GM18909 (cell line): ENCODE measurements around the gene SLC1A3.

Experiments
- ATAC-seq: cut with Tn5 transposase; IDR thresholded peaks from one replicate; pipeline ENCODE4 v1.9.1; 2021; ENCODE audit warnings: mild to moderate bottlenecking; ENCODE audit not compliant: unreplicated experiment, poor library complexity

Gene SLC1A3

DNA sequence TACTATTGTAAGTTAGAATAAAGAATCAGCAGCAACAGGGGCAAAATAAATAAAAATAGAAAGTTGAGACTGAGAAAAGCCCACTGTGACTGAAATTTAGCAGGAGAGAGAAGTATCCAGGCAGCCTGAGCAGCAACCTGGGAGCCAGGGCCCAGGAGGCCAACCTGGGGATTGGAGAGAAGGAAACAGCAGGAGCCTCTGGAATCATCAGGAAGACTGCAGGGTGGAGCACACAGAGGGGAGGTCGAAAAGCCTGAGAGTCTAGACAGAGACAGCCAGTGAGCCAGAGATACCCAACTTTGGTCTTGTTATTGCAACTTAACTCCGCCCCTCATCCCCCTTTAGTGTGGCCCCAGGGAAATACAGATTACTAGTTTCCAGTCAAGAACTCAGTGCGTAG is 98.6 kb downstream of the SLC1A3 start:
- ATAC-seq, result no peak

GRCh38 chr5:36706662-36707061 is 100.3 kb downstream of the SLC1A3 start:
- ATAC-seq, result no peak

DNA sequence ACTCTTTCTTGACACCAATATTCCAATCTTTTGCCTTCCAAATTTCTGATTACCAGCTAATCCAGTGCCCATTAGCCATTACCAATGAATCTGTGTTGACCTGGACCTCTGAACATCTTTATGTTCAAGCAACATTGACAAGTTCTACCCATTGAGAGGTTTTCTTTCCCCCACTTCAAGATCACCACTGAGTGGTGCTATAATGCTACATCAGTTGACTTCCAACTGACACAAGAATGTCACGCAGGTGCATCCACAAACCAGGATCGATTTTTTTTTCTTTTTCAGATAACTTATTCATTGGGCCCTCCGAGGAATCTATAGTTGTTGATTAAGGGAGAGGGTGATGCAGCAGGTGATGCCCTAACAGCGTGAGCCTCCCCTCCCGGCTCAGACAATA is 102.6 kb downstream of the SLC1A3 start:
- no peak for ATAC-seq

DNA sequence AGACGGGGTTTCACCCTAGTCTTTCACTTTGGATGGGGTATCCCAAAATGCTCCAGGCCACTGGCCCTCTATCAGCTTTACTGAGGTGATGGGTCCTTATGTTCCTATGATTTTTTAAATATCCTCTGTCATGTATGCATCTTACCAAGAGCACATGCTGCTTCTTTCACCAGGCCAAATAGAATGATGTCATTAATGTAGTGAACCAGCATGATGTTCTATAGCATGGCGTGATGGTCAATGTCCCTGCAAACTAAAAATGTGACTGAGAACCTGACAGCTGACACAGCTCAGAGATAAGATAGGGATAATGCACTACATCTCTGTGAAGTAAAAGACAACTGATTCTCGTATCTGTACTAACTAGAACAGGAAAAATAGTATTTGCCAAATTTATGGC is 103.6 kb downstream of the SLC1A3 start:
- no peak for ATAC-seq

GRCh38 chr5:36712706-36713105 is 106.3 kb downstream of the SLC1A3 start:
- ATAC-seq, result no peak

DNA sequence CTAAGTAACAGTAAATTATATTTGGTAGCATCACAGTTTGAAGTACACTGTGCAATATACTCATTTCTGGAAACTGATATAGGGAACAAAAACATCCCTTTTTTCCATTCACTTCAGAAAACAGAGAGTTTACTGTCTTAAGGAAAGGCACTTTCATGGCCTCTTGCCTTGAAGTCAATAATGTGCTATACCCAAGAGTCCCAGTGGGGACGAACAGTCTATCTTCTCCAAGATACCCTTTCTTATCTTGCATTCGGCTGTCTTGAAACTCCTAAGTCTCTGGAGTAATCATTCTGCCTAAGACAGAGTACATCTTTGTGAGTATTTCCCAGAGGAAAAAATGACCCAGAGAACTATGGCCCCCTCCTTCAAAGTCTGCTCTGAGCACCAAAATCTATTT is 107.1 kb downstream of the SLC1A3 start:
- ATAC-seq, result no peak

DNA sequence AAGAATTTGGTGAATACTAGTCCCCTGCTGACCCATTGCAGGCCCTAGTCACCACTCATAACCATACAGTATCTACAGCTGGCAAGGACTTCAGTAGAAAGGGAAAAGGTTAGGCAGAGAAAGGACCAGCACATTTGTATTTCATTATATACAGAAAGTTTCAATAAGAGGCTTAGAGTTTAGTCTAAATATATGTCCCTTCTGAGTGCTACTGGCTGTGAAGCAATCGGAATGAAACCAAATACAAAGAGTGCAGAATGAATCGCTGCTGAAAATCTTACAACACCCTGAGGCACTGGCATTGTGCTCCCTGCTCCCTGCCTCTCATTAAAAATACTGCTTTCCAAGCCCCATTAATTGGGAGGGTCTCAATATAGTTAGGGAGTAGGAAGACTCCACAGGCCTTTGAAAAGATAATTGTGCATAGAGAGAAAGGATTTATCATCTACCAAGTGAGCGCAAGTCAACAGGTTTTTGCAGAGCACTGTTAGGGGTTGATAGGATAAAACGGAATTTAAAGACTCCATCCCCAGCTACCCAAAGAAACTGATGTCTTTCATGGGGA is 110.8 kb downstream of the SLC1A3 start:
- no peak for ATAC-seq

GRCh38 chr5:36719282-36719681 is 112.9 kb downstream of the SLC1A3 start:
- no peak for ATAC-seq

- no peak for ATAC-seq
These were observed 114.3 kb downstream of the SLC1A3 start for GRCh38 chr5:36720688-36721087.

- ATAC-seq, result no peak
These were observed 115.3 kb downstream of the SLC1A3 start for GRCh38 chr5:36721664-36722235.

DNA sequence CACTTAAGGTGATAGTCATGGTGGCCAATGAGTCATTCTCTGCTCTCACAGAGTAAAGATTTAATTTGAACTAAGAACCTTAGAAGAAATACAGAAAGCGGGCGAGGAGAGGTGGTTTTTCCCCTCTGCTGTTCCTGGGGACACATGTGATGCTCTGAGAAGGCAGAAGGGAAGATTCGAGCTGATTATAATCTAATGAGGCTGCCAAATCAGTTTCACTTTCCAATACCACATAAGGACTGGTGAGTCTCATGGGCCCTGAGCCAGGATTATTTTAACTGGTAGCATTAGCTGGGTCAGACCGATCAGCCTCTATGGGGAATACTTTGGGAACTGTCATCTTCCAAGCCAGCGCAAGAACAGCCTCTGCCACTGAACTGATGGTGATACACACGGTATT is 116.5 kb downstream of the SLC1A3 start:
- ATAC-seq, result peak; percentile 28

DNA sequence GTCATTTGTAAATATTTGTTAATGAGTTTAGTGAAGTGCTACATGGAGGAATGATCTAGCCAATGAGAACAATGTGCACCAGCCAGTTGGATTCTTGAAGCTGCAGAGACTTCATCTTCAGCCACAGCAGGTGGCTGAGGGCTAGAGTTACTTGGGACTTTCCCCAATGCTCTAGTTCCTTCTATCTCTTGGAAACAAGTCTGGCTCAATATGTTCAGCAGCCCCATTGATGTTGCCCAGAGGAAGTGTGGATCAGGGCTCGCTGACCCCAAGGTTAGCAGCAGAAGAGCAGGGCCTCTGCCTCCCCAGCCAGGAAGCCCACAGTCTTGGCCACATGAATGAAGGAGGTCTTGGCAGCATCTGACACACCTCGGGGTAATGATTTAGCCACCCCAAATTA is 117.5 kb downstream of the SLC1A3 start:
- peak; percentile 56 for ATAC-seq

GRCh38 chr5:36724467-36725332 is 118.3 kb downstream of the SLC1A3 start:
- peak; percentile 76 for ATAC-seq

DNA sequence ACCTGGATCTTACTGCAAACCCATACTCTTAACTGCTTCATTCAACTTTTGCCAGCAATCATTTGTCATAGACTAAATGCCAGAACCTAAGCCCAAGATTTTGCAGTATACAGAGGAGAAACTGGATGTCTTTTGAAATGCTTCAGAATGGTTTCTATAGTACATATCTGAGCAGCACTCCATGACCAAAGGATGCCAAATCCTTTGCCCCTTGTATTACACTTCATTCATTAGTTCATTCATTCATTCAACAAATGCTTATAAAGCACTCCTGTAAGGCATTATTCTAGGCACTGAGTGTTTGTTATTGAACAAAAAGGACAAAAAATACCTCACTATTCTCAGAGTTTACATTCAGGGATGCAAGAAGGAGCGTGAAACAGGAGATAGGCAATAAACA is 119.9 kb downstream of the SLC1A3 start:
- ATAC-seq, result no peak

DNA sequence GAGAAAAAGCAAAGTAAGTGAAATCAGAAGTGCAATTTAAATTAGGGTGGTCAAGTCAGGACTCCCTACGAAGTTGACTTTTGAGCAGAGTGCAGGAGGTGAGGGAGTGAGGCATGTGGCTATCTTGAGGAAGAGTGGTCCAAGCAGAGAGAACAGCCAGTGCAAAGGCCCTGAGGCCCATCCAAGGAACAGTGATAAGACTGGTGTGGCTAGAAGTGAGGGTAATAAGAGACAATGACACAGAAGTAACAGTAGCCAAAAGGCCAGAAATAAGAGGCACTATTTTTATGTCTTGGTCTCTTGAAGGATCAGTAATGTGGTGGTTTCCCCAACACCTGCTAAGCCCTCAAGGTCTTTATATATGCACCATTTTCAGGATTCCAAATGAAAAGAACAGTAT is 120.4 kb downstream of the SLC1A3 start:
- ATAC-seq, result no peak

GRCh38 chr5:36728697-36729543 is 122.5 kb downstream of the SLC1A3 start:
- no peak for ATAC-seq

GRCh38 chr5:36730537-36731216 is 124.3 kb downstream of the SLC1A3 start:
- ATAC-seq, result no peak

DNA sequence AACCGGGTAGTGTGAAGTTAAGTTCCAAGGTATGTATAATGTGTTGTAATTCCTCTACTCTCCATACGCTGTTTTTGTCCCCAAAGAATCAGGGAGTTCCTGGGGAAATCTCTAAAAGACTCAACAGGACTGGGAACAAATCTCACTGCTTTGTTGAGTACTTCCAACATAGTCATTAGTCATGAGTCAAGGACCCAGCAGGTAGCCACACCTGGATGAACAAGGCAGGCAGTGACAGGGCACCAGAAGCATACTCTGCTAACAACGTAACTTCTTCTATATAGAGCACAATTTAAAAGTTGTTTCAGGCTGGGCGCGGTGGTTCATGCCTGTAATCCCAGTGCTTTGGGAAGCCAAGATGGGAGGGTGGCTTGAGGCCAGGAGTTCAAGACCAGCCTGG is 126.8 kb downstream of the SLC1A3 start:
- no peak for ATAC-seq

- ATAC-seq, result no peak
These were observed 128.0 kb downstream of the SLC1A3 start for GRCh38 chr5:36734422-36734821.

- ATAC-seq, result no peak
These were observed 129.5 kb downstream of the SLC1A3 start for GRCh38 chr5:36735891-36736290.
